Measurements from ENCODE around the gene MTFR1L. TPM values are rescaled to one million over a fixed set of nuclear protein-coding genes. Genes with fewer than 3 reads are reported as not detected.
A peak's percentile ranks its signal among the peaks of the same experiment; 100 is the strongest.

The MTFR1L gene
- total RNA-seq, 4 donors from 2014 or later, result 75.7 to 109 (median 99.2) TPM

- H3K4me3 ChIP-seq (replicated peaks in 1 of 3), result no peak overlapping the region
- peaks cover 6 to 7% of the 10 kb centered on the region in 2 donors for H3K4me1 ChIP-seq
- no peaks in the 10 kb centered on the region for H3K9me3 ChIP-seq
- TF ChIP-seq POLR2A (IDR thresholded peaks at IDR 0.05), result no peak
- TF ChIP-seq, protein P1, sequence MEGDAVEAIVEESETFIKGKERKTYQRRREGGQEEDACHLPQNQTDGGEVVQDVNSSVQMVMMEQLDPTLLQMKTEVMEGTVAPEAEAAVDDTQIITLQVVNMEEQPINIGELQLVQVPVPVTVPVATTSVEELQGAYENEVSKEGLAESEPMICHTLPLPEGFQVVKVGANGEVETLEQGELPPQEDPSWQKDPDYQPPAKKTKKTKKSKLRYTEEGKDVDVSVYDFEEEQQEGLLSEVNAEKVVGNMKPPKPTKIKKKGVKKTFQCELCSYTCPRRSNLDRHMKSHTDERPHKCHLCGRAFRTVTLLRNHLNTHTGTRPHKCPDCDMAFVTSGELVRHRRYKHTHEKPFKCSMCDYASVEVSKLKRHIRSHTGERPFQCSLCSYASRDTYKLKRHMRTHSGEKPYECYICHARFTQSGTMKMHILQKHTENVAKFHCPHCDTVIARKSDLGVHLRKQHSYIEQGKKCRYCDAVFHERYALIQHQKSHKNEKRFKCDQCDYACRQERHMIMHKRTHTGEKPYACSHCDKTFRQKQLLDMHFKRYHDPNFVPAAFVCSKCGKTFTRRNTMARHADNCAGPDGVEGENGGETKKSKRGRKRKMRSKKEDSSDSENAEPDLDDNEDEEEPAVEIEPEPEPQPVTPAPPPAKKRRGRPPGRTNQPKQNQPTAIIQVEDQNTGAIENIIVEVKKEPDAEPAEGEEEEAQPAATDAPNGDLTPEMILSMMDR (IDR thresholded peaks at IDR 0.05), result no peak
- 83 to 91% methylated on average over 2 of the region's 2 CpGs for WGBS, 2 donors
- no peaks in the 10 kb centered on the region for H3K36me3 ChIP-seq
- intact Hi-C loops (cut with DNase I), result no loop called here
- no peaks in the 10 kb centered on the region for H3K27me3 ChIP-seq
- no peak overlapping the region for H3K27ac ChIP-seq
- DNase-seq, result no peak
Observed at GRCh38 chr1:25854554-25854953, 34.8 kb downstream of the MTFR1L start.

GRCh38 chr1:25856856-25857255 is 37.1 kb downstream of the MTFR1L start:
- Histone ChIP-seq H3K4me1 (peaks cover 6 to 15% of the 10 kb centered on the region in 2 donors), H3K27ac (no peak overlapping the region), H3K27me3 (no peaks in the 10 kb centered on the region), H3K36me3 (no peaks in the 10 kb centered on the region), H3K9me3 (no peaks in the 10 kb centered on the region), H3K4me3 (replicated peaks in 1 of 3) (no peak overlapping the region)
- TF ChIP-seq, protein P1 (IDR thresholded peaks at IDR 0.05), result no peak
- TF ChIP-seq POLR2A (IDR thresholded peaks at IDR 0.05), result no peak
- 91 to 96% methylated on average over 11 of the region's 11 CpGs for whole genome bisulfite sequencing, 2 donors
- intact Hi-C loops (cut with DNase I), result no loop called here
- DNase-seq, result no peak

DNA sequence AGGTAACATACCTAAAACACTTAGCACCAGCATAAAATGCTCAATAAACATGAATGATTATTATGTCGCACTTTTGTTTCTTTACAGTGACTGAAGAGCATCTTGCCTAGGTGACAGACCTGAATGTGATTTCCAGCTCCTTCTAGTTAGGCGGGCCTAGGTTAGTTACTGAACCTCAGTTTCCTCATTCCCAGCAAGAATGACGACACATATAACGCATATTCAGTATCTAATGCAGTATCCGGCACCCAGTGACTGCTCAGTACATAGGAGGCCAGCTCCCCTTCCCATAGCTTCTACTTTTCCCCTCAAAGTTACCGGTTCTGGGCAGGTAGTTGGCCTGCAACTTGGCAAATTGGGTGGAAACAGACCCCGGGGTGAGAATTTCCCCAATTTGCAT is 38.7 kb downstream of the MTFR1L start:
- intact Hi-C loops (cut with DNase I), result no loop called here
- Histone ChIP-seq H3K4me3 (replicated peaks in 1 of 3) (no peak overlapping the region), H3K4me1 (peaks cover 6 to 15% of the 10 kb centered on the region in 2 donors), H3K27ac (no peak overlapping the region), H3K27me3 (no peaks in the 10 kb centered on the region), H3K36me3 (peaks cover 0 to 4% of the 10 kb centered on the region in 2 donors), H3K9me3 (no peaks in the 10 kb centered on the region)
- TF ChIP-seq, protein P1 (IDR thresholded peaks at IDR 0.05), result no peak
- no peak for TF ChIP-seq POLR2A (IDR thresholded peaks at IDR 0.05)
- WGBS, 2 donors, result 42 to 48% methylated on average over 7 of the region's 7 CpGs
- DNase-seq, result no peak

DNA sequence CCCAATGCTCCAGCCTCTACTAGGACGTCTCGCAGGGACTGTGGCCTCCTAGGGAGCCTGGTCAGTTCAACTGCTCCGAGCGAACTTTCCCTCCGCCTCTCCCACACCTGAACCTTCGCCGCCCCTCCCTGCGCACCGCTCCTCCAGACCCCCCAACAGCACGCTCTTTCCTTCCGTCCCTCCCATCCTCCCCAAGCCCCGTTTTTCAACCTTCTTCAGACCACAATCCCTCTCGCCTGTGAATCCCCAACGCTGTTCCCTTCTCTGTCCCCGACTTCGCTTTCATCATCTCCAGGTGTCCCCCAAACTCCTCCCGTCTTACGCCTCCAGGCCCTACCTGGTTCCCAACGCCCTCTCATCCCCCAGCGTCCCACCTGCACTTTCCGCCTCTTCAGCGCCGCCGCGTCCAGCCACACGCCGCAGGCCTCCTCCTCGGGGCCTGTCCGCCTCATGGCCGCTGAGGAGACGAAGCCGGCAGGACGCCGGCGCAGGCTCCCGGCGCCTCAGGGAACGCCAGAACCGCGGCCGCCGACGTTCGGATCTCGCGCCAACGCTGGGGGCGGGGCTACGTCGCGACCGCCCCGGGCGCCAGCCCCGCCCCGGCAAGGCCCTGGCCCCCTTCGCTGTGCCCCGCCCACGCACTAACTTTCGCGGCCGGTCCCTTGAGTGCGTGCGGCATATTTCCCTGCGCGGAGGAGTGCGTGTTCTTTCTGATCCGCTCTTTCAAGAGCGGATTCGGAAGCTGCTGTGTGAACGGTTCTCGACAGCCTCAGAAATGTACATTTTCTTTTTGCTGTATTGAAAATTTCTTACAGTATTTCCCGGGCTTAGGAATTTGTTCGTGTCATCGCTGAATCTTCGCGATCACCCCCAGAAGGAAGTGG is 39.4 kb downstream of the MTFR1L start, which contains the start of gene AUNIP:
AUNIP (minus strand) TSS at position 552 of the 884 bp plus-strand sequence; CDS start at position 452, 100 bp downstream.
- intact Hi-C loops (cut with DNase I), result no loop called here
- peak in 1 of 2 donors; percentile 69 for TF ChIP-seq POLR2A (IDR thresholded peaks at IDR 0.05)
- TF ChIP-seq, protein P1 (IDR thresholded peaks at IDR 0.05), result no peak
- 1% methylated on average over 58 to 76 of the region's 77 CpGs for WGBS, 2 donors
- Histone ChIP-seq H3K4me1 (peaks cover 6 to 15% of the 10 kb centered on the region in 2 donors), H3K27ac (peak within 1 kb of the TSS; percentile 12 to 64 (median 58)), H3K9me3 (no peaks in the 10 kb centered on the region), H3K27me3 (no peaks in the 10 kb centered on the region), H3K36me3 (peaks cover 0 to 4% of the 10 kb centered on the region in 2 donors), H3K4me3 (replicated peaks in 1 of 3) (peak within 1 kb of the TSS in 2 of 3 donors; percentile 40 to 49)
- DNase-seq, result peak; percentile 88

All from thyroid gland (tissue), 4 donors.